Measurements from ENCODE around the gene RACGAP1.
A peak's percentile ranks its signal among the peaks of the same experiment; 100 is the strongest.

Gene RACGAP1, protein sequence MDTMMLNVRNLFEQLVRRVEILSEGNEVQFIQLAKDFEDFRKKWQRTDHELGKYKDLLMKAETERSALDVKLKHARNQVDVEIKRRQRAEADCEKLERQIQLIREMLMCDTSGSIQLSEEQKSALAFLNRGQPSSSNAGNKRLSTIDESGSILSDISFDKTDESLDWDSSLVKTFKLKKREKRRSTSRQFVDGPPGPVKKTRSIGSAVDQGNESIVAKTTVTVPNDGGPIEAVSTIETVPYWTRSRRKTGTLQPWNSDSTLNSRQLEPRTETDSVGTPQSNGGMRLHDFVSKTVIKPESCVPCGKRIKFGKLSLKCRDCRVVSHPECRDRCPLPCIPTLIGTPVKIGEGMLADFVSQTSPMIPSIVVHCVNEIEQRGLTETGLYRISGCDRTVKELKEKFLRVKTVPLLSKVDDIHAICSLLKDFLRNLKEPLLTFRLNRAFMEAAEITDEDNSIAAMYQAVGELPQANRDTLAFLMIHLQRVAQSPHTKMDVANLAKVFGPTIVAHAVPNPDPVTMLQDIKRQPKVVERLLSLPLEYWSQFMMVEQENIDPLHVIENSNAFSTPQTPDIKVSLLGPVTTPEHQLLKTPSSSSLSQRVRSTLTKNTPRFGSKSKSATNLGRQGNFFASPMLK

DNA sequence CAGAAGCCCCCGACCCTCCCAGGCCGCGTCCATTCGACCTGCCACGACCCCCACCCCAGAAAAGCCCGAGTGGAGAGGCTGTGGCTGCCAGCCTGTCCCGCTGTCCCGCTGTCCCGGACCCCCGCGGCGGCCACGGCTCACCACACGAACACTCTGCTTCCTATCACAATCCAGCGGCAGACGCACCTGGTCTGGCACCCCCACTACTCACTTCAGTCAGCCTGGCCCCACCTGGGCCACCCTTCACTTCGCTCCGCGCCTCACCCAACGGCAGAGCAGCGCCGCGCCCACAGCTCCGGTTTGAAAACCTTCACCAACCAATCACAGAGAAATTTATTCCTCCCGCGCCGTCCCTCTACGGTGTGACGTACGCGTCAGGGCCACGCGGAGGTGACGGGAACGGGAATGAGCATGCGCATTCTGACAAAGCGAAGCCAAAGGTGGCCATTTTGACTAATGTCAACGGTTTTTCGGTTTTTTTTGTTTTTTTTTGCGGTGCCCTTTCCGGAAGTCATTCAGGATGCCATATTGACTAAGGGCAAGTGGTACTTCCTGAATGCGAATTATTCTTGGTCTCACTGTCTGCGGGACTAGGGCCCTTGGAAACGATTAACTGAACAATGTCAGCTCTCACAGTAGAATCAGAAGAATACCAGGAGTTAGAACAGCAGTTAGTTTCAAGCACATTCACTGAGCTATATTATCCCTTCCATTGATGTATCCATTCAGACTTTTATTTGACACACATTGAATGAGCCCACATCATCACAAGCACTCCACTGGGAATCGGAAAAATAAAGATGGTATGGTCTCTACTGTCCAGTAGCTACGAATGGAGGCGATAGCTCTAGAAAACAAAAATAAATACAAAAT, at the start of gene RACGAP1:
TSS of gene RACGAP1 (minus strand) at position 308 of the 873 bp plus-strand sequence. CDS start 8,779 bp downstream, outside the sequence.
- peak; percentile 94 for DNase-seq (ENCODE audit: low spot score)

DNA sequence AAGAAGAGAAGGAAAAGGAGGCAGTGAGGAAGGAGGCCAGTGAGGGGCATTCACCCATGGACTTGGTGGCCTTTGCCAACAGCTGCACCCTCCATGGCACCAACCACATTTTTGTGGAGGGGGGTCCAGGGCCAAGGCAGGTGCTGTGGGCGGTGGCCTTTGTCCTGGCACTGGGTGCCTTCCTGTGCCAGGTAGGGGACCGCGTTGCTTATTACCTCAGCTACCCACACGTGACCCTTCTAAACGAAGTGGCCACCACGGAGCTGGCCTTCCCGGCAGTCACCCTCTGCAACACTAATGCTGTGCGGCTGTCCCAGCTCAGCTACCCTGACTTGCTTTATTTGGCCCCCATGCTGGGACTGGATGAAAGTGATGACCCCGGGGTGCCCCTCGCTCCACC, 48.4 kb upstream of the RACGAP1 start:
- DNase-seq (ENCODE audit: low spot score): no peak

DNA sequence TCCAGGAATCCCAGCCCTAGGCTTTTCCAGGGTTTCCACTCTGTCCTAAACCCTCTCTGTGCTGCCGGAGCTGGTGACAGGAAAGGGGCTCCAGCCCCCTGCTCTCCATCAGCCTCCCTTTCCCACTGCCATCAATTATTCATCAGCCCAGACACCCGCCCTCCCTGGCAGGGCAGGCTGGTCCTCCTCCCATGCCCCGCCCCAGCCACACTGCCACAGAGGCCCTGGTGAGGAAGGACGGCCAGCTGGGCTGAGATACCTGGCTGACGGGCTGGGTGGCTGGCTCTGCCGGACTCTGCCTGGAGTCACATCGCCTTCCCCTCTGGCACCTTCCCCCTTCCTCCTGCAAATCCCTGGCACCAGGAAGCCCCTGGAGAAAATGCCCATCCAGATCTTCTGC, 47.9 kb upstream of the RACGAP1 start:
- DNase-seq (ENCODE audit: low spot score): no peak

DNA sequence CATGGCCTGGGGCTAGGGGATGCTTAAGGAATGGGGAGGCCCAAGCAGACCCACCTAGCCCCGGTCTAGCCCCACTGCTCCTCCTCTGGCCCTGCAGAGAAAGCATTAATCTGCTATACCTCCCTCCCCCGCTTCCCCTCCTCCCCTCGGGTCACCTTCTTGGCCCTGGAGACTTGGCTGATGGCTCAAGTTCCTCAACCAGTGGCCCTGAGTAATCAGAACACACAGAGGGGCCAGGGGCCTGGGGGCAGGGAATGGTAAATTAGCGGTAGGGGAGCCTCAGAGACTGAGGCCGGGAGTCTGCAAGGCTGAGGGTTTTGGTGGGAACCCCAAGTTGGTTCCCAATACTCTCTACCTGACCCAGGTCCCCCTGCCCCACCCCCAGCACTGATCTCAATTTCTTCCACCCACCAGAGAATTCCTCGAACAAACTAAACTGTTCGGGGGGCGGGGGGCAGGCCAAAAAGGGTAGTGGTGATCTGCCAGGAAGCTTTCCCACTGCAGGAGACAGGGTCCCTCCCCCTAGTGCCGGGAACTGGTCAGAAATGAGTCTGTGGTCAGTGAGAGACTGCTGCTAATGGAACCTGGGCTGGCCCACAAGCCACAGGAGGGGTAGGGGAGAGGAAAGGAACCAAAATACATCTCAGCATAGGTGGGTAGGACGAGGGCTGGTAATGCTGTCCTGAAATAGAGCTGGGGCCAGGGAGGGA, 47.1 kb upstream of the RACGAP1 start:
- no peak for DNase-seq (ENCODE audit: low spot score)

DNA sequence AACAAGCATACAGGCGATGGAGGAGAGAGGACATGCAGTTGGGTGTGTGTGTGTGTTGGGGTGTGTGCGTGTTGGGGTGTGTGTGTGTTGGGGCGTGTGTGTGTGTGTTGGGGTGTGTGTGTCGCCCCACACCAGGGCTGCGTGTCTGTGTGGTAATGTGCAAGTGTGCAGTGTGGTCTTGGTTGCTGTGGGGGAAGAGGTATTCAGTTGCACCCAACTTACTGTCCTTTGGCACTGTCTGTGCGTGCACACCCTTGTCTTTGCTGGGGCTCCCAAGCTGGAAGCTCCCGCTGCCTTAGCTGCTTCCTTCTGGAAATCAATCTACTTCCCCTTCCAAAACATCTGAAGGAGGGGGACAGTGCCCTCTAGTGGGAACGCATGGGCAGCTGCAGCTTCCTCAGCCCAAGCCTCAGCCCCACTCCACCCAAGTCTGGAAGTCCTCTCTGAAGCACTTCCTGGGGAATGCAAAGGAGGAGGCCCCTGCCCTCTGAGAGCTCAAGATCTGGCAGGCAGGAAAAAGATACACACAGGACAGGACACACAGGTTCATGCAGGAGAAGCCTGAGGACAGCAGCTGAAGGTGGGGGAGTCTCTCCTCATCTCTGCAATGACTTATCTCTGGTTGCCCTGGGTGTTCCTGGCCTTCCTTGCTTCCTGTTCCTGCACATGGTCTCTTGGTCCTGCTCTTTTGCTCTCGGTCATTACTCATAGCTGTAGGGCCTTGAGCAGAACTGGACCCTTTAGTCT, 45.2 kb upstream of the RACGAP1 start:
- DNase-seq (ENCODE audit: low spot score): peak; percentile 86

DNA sequence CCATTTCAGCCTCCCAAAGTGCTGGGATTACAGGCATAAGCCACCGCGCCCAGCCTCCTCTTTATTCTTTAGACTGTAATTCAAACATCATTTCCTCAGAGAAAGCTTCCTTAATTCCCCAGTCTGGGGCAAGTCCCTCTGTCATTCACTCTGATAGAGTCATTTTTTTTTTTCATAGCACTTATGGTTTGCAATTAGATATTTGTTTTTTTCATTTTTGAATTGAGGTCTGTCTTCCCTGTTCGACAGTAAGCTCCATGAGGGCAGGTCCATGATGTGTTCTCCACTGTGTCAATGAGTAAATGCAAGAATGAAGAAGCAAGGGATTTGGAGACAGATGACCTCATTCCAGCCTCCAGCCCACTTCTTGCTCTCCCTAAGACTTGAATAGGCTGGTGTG, 44.2 kb upstream of the RACGAP1 start:
- no peak for DNase-seq (ENCODE audit: low spot score)

DNA sequence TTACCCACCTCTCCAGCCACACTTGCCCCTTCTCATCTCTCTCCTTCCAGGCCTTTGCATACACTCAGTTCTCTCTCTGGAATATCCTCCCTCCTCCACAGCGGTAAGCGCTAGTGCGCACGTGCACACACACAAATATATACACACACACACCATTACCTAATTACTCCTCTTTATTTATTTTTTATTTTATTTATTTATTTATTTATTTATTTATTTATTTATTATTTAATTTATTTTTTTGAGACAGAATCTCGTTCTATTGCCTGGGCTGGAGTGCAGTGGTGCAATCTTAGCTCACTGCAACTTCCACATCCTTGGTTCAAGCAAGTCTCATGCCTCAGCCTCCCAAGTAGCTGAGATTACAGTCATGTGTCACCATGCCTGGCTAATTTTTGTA, 43.8 kb upstream of the RACGAP1 start:
- no peak for DNase-seq (ENCODE audit: low spot score)

DNA sequence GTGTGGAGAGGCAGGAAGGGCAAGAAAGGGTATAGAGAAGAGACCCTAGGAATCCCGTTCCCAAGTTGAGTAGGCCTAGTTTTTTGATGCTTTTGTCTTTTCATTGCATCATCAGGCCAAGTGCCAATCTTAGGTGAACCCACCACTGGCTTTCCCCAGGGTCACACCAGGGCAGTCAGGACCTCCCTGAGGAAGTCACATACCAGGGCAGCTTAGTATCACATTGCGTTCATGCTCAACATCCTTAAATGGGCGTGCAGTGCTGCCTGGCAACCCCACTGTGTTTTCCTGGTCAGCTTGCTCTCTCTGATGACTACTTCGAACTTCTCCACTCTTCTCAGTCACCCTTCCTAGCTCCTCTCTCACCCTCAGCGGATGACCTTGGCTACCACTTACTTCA, 41.1 kb upstream of the RACGAP1 start:
- no peak for DNase-seq (ENCODE audit: low spot score)

DNA sequence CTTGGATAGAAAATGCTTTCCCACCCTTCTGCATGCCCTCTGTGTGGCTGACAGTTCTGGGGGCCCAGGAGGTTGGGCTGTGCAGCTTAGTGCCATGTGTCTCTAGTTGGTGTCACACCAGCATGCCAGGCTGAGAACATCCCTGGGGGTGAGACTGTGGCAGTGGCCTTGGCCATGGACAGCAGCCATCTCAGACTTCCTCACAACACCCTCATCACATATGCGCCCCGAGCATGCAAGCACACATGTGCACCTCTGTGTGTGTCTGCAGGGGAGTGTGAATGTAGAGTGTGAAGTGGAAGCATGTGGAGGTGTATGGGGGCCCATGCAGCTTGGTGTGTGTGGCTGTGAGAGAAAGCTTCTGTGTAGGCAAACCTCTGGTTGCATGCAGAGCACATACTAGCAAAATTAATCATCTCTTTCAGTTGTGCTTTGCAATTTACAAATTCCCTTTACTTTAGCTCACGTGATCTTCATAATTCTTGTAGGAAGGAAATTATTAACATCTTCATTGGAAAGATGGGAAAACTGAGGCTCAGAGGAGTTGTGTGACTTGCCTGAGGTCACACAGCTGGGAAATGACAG, 40.5 kb upstream of the RACGAP1 start:
- DNase-seq (ENCODE audit: low spot score): no peak

DNA sequence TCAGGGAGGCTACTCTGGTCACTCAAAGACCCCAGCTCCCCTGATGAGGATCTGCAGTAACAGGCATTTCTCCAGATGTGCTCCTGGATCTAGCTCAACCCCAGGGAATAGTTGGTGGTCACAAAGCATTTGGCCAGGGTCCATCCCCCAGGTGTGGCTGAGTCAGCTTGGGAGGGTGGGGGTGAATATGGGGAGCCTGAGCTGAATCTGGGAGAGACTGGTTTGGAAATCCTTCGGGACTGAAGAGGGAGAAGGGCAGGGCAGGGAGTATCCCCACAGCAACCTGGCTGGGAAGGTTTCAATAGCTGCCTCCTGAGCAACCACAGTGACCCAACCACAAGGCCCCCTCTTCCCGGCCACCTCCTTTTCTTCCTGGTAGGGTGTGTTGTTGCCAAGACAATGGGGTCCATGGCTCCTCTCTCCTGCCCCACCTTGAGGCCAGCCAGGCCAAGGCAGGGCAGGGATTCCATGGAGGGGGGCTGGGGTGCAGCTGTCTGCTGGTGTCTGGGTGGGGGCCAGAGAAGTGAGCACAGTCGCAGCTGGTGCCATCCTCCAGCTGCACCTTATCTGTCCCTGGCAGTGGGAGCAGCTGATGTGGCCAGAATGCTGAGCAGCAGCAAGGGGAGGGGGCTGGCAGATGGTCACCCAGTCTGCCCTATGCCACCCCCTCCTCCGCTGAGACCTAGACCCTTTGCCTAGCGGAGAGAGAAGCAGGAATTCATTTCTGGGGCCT, 37.6 kb upstream of the RACGAP1 start:
- DNase-seq (ENCODE audit: low spot score): no peak

DNA sequence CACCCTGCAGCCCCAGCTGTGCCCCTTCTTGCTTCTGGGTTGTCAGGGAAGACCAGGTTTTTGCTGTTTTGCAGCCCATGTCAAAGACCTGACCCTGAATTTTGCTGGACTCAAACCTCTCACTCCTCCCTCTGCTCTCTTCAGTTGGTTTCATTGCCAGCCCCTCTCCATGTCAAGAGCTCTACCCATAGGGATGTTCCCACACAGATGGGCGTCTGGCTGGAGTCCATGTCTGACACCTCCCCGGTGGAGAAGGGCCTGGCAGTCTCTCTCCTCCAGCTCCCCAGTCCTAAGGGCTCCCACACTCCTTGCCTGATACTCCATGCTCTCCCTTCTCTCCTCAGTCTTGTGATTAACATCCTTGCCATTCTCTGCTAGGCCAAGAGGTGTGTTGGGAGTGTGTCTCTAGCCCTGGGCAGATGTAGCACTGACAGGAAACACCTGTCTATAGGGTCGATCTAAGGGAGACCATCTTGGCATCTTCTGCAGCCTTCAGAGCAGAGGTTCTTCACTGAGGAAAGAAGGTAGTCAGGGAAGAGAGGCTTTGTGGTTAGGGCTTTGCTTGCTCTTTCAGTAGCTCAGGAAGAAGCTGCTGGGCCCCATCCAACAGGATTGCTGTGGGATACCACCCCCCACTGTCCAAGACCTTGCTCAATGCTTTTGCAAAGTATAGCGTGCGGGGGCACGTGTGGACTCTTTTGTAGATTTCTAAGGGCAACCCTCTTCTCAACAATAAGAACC, 36.8 kb upstream of the RACGAP1 start:
- no peak for DNase-seq (ENCODE audit: low spot score)

DNA sequence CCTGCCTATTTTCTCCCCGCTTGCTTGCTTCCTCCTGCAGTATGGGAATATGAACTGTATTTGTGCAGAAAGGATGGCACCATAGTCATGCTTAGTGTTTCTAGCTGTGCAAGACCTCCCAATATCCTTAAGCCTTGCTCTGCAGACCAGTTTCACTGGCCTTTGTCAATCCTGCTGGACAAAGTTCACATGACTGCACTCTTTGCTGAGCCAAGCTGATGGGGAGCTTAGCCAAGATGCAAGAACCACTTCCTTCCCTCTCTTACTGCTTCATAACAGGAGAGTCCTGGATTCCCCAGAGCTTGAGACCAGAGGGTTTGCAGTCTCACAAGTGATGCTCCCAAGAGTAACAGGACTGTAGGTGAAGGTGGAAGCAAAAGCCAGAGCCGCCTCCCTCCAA, 35.9 kb upstream of the RACGAP1 start:
- no peak for DNase-seq (ENCODE audit: low spot score)

DNA sequence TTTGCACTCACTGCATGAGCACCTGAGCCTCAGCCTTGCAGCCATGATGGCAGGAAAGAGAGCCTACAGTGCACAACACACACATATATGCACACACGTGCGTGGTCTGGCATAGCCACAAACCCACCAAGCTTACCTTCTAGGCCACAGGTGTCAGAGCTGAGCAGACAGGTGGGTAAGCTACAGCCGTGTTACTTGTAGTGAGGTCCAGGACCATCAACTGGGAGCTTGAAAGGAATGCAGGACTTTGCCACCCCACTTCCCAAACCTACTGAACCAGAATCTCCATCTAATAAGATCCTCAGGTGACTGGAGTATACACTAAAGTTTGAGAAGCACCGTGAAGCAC, 34.8 kb upstream of the RACGAP1 start:
- no peak for DNase-seq (ENCODE audit: low spot score)

DNA sequence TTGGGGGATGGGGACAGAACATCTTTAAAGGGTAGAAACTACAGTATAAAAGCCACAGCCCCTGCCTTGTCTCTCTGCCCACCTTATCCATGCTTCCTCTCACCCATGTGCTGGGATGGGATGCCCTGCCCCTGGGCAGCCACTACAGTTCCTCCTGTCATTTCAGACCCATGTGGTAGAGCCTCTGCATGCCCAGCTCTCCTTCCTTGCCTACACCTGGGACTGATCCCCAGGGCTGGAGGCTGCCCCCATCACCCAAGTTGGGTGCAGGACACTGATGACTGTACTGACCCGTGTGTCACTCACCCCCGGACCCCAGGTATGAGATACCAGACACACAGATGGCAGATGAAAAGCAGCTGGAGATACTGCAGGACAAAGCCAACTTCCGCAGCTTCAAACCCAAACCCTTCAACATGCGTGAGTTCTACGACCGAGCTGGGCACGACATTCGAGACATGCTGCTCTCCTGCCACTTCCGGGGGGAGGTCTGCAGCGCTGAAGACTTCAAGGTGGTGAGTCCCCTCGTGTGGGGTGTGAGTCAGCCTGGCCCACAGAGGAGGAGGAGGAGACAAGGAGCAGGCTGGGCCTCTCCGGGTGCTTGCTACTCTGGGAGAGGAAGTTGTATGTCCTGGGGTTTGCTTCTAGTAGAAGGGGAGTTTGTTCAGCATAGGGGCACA, 34.3 kb upstream of the RACGAP1 start:
- no peak for DNase-seq (ENCODE audit: low spot score)

DNA sequence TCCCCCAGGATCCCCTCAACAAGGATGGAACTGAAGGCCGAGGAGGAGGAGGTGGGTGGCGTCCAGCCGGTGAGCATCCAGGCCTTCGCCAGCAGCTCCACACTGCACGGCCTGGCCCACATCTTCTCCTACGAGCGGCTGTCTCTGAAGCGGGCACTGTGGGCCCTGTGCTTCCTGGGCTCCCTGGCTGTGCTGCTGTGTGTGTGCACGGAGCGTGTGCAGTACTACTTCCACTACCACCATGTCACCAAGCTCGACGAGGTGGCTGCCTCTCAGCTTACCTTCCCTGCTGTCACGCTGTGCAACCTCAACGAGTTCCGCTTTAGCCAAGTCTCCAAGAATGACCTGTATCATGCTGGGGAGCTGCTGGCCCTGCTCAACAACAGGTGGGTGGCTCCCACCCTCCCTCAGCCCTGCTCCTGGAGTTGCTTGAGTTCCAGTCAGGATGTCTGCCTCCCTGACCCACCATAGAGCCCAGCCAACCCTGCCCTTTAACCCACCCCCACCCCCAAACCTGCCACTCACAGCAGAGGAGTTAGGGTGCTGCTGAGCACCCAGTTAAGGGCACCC, 33.5 kb upstream of the RACGAP1 start:
- no peak for DNase-seq (ENCODE audit: low spot score)

DNA sequence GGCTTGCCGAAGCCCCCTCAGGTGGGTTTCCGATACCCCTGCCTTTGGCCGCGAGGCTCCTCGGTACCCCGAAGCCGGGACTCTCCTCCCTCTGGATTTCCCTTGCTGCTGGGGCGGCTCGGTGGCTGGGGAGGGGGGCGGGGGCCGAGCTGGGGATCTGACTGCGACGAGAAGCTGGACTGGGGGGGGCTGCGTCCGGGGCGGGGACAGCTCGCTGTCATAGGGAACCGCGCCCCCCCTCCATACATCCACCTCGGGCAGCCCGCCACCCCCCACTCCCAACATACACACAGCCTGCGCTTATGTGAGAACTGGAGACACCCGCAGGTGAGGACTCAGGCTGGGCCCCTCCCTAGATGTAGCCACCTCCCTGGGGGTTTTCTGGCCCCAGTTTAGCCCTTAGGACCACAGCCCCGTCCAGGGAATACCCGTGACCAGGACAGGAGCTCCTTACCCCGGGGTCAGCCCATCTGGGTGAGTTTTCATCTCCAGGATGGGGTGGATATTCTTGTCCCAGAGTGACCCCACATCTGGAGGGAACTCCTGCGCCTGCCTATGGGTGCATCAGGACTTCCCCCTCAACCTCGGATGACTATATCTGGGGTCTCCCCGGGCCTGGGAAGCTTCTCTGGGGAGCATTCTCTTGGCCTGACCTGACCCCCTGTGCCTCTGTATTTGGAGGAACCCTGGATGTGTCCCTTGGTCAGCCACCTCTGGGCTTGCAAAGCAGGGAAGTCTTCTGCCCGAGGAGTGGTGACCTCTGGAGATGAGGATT, 32.8 kb upstream of the RACGAP1 start:
- no peak for DNase-seq (ENCODE audit: low spot score)

DNA sequence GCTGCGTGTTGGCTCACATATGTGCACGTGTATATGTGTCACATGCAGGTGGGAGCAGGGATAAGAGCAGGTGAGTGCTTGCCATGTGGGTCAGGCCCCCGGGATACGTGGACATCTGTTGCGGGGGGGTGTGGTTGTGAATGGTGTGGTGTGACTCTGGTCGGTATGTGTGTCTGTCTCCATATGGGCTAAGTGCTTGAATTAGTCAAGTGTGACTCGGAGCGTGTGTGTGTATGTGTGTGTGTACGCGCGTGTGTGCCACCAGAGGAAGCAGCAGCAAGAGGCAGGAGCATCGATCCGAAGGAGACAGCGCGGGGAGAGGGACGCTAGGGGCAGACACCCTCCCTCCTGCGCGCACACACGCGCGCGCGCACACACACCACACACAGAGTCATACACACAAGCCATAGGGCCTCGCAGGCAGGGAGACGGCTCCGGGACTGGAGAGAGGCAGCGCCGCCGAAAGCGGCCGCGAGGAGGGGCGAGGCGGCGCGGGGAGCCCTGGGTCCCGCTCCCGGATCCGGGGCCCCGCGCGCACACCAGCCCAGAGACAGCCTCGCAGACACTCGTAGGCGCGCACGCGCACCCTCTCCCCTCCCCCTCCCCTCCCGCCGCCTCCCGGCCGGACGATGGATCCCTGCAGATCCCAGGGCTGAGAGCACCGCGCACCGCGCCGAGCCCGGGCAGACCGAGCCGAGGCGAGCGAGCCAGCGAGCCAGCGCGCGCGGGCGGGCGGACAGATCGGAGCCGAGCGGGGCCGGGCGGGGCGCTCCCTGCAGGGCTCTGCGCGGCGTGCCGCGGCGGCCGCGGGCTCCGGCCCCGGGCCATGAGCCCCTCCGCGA, 31.9 kb upstream of the RACGAP1 start, which contains the start of gene ASIC1:
TSS of gene ASIC1 (plus strand) at position 597 of the 842 bp plus-strand sequence. CDS start 1,171 bp downstream, outside the sequence.
- peak; percentile 87 for DNase-seq (ENCODE audit: low spot score)
